DOHH2 (cell line): ENCODE measurements around the gene ZNF286A.

Experiments used
- EZH2phosphoT487 ChIP-seq: fragments of 200-600 bp; sonication (generic); IDR thresholded peaks from 2 replicates; pipeline ENCODE4 v1.6.1; 2017; ENCODE audit warnings: borderline replicate concordance, mild to moderate bottlenecking, antibody characterized with exemption, low read length, moderate library complexity, mixed read lengths
- TF ChIP-seq, protein P1 (sequence below): fragments of 200-600 bp; sonication (generic); IDR thresholded peaks from one replicate; pipeline ENCODE4 v1.5.1; 2014; ENCODE audit warnings: antibody characterized with exemption, mild to moderate bottlenecking, low read depth, low read length; ENCODE audit not compliant: poor library complexity, severe bottlenecking

DNA sequence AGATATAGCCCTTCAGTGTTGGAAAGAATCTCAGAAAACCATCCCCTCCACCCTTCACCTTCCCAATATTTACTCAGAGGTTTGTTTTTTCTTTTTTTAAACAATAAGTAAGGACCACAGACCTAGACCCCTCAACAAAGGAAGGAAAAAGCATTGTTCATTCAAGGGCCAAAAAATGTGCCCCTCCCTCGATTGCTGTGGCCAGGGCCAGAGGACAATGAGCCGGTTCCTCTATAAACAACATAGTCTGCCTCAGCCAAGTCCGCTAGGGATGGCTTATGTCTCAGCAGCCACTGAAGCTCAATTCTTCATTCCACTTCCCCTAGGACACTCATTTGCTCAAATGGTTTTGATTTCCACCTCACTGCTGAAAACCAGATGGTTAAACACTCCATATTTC is 39.5 kb upstream of the ZNF286A start:
- TF ChIP-seq, protein P1, sequence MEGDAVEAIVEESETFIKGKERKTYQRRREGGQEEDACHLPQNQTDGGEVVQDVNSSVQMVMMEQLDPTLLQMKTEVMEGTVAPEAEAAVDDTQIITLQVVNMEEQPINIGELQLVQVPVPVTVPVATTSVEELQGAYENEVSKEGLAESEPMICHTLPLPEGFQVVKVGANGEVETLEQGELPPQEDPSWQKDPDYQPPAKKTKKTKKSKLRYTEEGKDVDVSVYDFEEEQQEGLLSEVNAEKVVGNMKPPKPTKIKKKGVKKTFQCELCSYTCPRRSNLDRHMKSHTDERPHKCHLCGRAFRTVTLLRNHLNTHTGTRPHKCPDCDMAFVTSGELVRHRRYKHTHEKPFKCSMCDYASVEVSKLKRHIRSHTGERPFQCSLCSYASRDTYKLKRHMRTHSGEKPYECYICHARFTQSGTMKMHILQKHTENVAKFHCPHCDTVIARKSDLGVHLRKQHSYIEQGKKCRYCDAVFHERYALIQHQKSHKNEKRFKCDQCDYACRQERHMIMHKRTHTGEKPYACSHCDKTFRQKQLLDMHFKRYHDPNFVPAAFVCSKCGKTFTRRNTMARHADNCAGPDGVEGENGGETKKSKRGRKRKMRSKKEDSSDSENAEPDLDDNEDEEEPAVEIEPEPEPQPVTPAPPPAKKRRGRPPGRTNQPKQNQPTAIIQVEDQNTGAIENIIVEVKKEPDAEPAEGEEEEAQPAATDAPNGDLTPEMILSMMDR = no peak
- no peak for TF ChIP-seq EZH2phosphoT487
